HUES6 (cell line): ENCODE data around the gene ZIC1.

Source experiments
- H3K27ac ChIP-seq: 2 replicates; pipeline ENCODE4 v1.7.0; 2013; ENCODE audit warnings: low read depth, mild to moderate bottlenecking, low read length, inconsistent platforms
- H3K27me3 ChIP-seq: 2 replicates; pipeline ENCODE4 v1.6.1; 2013; ENCODE audit warnings: low read length; ENCODE audit not compliant: control insufficient read depth, insufficient read depth
- H3K36me3 ChIP-seq: 2 replicates; pipeline ENCODE4 v1.6.1; 2013; ENCODE audit warnings: low read length; ENCODE audit not compliant: control insufficient read depth, insufficient read depth
- H3K4me1 ChIP-seq: 2 replicates; pipeline ENCODE4 v1.6.1; 2013; ENCODE audit warnings: low read length; ENCODE audit not compliant: control insufficient read depth, insufficient read depth
- H3K4me3 ChIP-seq: 2 replicates; pipeline ENCODE4 v1.5.1; 2013; ENCODE audit warnings: low read depth, low read length
- H3K9ac ChIP-seq: one replicate; pipeline ENCODE4 v1.6.1; 2013; ENCODE audit warnings: mild to moderate bottlenecking, low read length
- H3K9me3 ChIP-seq: 2 replicates; pipeline ENCODE4 v1.6.1; 2013; ENCODE audit warnings: low read depth, low read length; ENCODE audit not compliant: control insufficient read depth, insufficient read depth

Gene ZIC1

GRCh38 chr3:147380977-147381376, 28.2 kb upstream of the ZIC1 start:
- H3K27me3 ChIP-seq, result peaks cover 99% of the 10 kb centered on the region
- no peak overlapping the region for H3K9ac ChIP-seq
- no peaks in the 10 kb centered on the region for H3K9me3 ChIP-seq
- no peak overlapping the region for H3K4me3 ChIP-seq
- peaks cover 63% of the 10 kb centered on the region for H3K4me1 ChIP-seq
- H3K27ac ChIP-seq, result no peak overlapping the region
- no peaks in the 10 kb centered on the region for H3K36me3 ChIP-seq

GRCh38 chr3:147381596-147381995, 27.6 kb upstream of the ZIC1 start:
- Histone ChIP-seq H3K27me3 (peaks cover 99% of the 10 kb centered on the region), H3K9ac (no peak overlapping the region), H3K4me3 (no peak overlapping the region), H3K27ac (no peak overlapping the region), H3K36me3 (no peaks in the 10 kb centered on the region), H3K9me3 (no peaks in the 10 kb centered on the region), H3K4me1 (peaks cover 63% of the 10 kb centered on the region)

GRCh38 chr3:147383617-147384016, 25.5 kb upstream of the ZIC1 start:
- Histone ChIP-seq H3K27ac (no peak overlapping the region), H3K36me3 (no peaks in the 10 kb centered on the region), H3K4me3 (no peak overlapping the region), H3K9me3 (no peaks in the 10 kb centered on the region), H3K9ac (no peak overlapping the region), H3K4me1 (peaks cover 64% of the 10 kb centered on the region), H3K27me3 (peaks cover 99% of the 10 kb centered on the region)

- Histone ChIP-seq H3K27me3 (peaks cover 99% of the 10 kb centered on the region), H3K9me3 (no peaks in the 10 kb centered on the region), H3K4me3 (peak overlapping the region; percentile 40), H3K4me1 (peaks cover 68% of the 10 kb centered on the region), H3K9ac (no peak overlapping the region), H3K36me3 (no peaks in the 10 kb centered on the region), H3K27ac (no peak overlapping the region)
Measured at GRCh38 chr3:147384210-147385058, 24.7 kb upstream of the ZIC1 start.

GRCh38 chr3:147385059-147386012, 23.8 kb upstream of the ZIC1 start:
- Histone ChIP-seq H3K9ac (no peak overlapping the region), H3K4me1 (peaks cover 64% of the 10 kb centered on the region), H3K36me3 (no peaks in the 10 kb centered on the region), H3K9me3 (no peaks in the 10 kb centered on the region), H3K27me3 (peaks cover 99% of the 10 kb centered on the region), H3K4me3 (peak overlapping the region; percentile 40; the same call in 1 of the 2 replicates), H3K27ac (no peak overlapping the region)

- Histone ChIP-seq H3K27me3 (peaks cover 100% of the 10 kb centered on the region), H3K9ac (no peak overlapping the region), H3K4me3 (no peak overlapping the region), H3K27ac (no peak overlapping the region), H3K9me3 (no peaks in the 10 kb centered on the region), H3K4me1 (peaks cover 63% of the 10 kb centered on the region), H3K36me3 (no peaks in the 10 kb centered on the region)
Measured at GRCh38 chr3:147387291-147387884, 21.8 kb upstream of the ZIC1 start.

- Histone ChIP-seq H3K9me3 (no peaks in the 10 kb centered on the region), H3K4me1 (peaks cover 60% of the 10 kb centered on the region), H3K4me3 (no peak overlapping the region), H3K27me3 (peaks cover 100% of the 10 kb centered on the region), H3K27ac (no peak overlapping the region), H3K9ac (no peak overlapping the region), H3K36me3 (no peaks in the 10 kb centered on the region)
Measured at GRCh38 chr3:147387885-147388699, 21.1 kb upstream of the ZIC1 start.

- Histone ChIP-seq H3K9me3 (no peaks in the 10 kb centered on the region), H3K4me1 (peaks cover 54% of the 10 kb centered on the region), H3K4me3 (no peak overlapping the region), H3K36me3 (no peaks in the 10 kb centered on the region), H3K27me3 (peaks cover 100% of the 10 kb centered on the region), H3K27ac (no peak overlapping the region), H3K9ac (no peak overlapping the region)
Measured at GRCh38 chr3:147388700-147389580, 20.2 kb upstream of the ZIC1 start.

- peaks cover 100% of the 10 kb centered on the region for H3K27me3 ChIP-seq
- H3K4me1 ChIP-seq, result peaks cover 55% of the 10 kb centered on the region
- no peaks in the 10 kb centered on the region for H3K9me3 ChIP-seq
Measured at GRCh38 chr3:147389717-147390116, 19.4 kb upstream of the ZIC1 start.

More at GRCh38 chr3:147389717-147390116, 19.4 kb upstream of the ZIC1 start:
- Histone ChIP-seq H3K27ac (no peak overlapping the region), H3K9ac (no peak overlapping the region), H3K4me3 (no peak overlapping the region), H3K36me3 (no peaks in the 10 kb centered on the region)
